K562 (cell line): ENCODE data around the gene PTGR3. TPM values are rescaled to one million over a fixed set of nuclear protein-coding genes. Genes with fewer than 3 reads are reported as not detected.

ENCODE experiments used
- ATAC-seq: fragments of 200-7000 bp; cut with Tn5 transposase; 3 replicates; pipeline ENCODE4 v1.9.1; 2020; ENCODE audit warnings: moderate library complexity
- BruUV-seq: library from RNA; stranded (reverse); fragments of 400-500 nt; replicated peaks from 2 replicates; lab custom pipeline; 2021; lab: Mats Ljungman, UMichigan
- CTCF ChIA-PET: fragments of 300-600 bp; formaldehyde crosslinking; extraction: SDS; loops from one replicate; lab custom pipeline; 2021; ENCODE audit warnings: low intra/inter-chr PET ratio; lab: Yijun Ruan, JAX
- POLR2A ChIA-PET: fragments of 300-600, 350-650 bp; sonication (Branson Sonifier 250); formaldehyde crosslinking; extraction: SDS; loops from one replicate; lab custom pipeline; 2021; ENCODE audit warnings: antibody characterized with exemption, inconsistent platforms; lab: Yijun Ruan, JAX
- DNase-seq, 4 experiments: peaks; one replicate each; pipeline versions ENCODE4 v3.0.0 to v3.0.0-alpha.2; 2011 to 2018; ENCODE audit warnings: low spot score in 3 of 4, mixed read lengths in 3 of 4; ENCODE audit errors: extremely low read depth in 1 of 4
- FAIRE-seq: peaks from 2 replicates; lab custom pipeline; 2011; peaks lifted over from hg19 to GRCh38; lab: Jason Lieb, UNC
- H2AFZ ChIP-seq: 2 replicates; pipeline ENCODE4 v1.6.0; 2011; ENCODE audit warnings: low read depth, low read length, control low read depth, inconsistent platforms
- H3K27ac ChIP-seq: fragments of 200-600 bp; 3 replicates; pipeline ENCODE4 v1.8.0; 2011; ENCODE audit warnings: low read depth, mild to moderate bottlenecking, control low read depth, inconsistent platforms, low read length, moderate library complexity, mixed read lengths; ENCODE audit errors: extremely low read depth
- H3K27me3 ChIP-seq, 2 experiments: fragments of 300-600 bp in 1 of 2; 2 replicates in 1 of 2; 3 replicates in 1 of 2; pipeline versions ENCODE4 v1.6.0 to v1.8.0; 2011; ENCODE audit warnings: inconsistent platforms in 2 of 2, low read length in 2 of 2, mild to moderate bottlenecking in 1 of 2, mixed read lengths in 1 of 2, moderate library complexity in 1 of 2; ENCODE audit not compliant: control insufficient read depth in 2 of 2, insufficient read depth in 2 of 2
- H3K36me3 ChIP-seq: fragments of 300-600 bp; 3 replicates; pipeline ENCODE4 v1.8.0; 2011; ENCODE audit warnings: mild to moderate bottlenecking, low read length, inconsistent platforms; ENCODE audit not compliant: control insufficient read depth, insufficient read depth
- H3K4me1 ChIP-seq, 2 experiments: fragments of 200-600 bp in 1 of 2; replicated peaks in 1 of 2; 2 replicates in 1 of 2; 3 replicates in 1 of 2; pipeline versions ENCODE4 v1.5.1 to v1.8.0; 2011; ENCODE audit warnings: inconsistent platforms in 2 of 2, low read length in 2 of 2, mild to moderate bottlenecking in 1 of 2, mixed read lengths in 1 of 2, moderate library complexity in 1 of 2; ENCODE audit not compliant: control insufficient read depth in 2 of 2, insufficient read depth in 2 of 2
- H3K4me2 ChIP-seq: 2 replicates; pipeline ENCODE4 v1.6.1; 2011; ENCODE audit warnings: low read length, control low read depth, inconsistent platforms, mixed read lengths; ENCODE audit not compliant: insufficient read depth
- H3K4me3 ChIP-seq: fragments of 200-600 bp; sonication (generic), shearing (Covaris generic); 2 replicates; pipeline ENCODE4 v1.5.1; 2016; ENCODE audit warnings: control low read depth, inconsistent platforms
- H3K79me2 ChIP-seq: fragments of 200-600 bp; 3 replicates; pipeline ENCODE4 v1.8.0; 2011; ENCODE audit warnings: low read length, inconsistent platforms; ENCODE audit not compliant: control insufficient read depth, insufficient read depth
- H3K9ac ChIP-seq, 2 experiments: 2 replicates each; pipeline versions ENCODE4 v1.6.0 to v1.6.1; 2011; ENCODE audit warnings: low read depth in 2 of 2, low read length in 2 of 2, control low read depth in 1 of 2, inconsistent platforms in 1 of 2, mild to moderate bottlenecking in 1 of 2, mixed read lengths in 1 of 2; ENCODE audit not compliant: insufficient read depth in 1 of 2
- H3K9me1 ChIP-seq: one replicate; pipeline ENCODE4 v1.6.0; 2011; ENCODE audit warnings: inconsistent platforms, mild to moderate bottlenecking, low read length, moderate library complexity; ENCODE audit not compliant: control insufficient read depth, insufficient read depth
- H3K9me3 ChIP-seq: replicated peaks from 2 replicates; pipeline ENCODE4 v1.5.1; 2011; ENCODE audit warnings: low read depth, low read length, inconsistent platforms; ENCODE audit not compliant: control insufficient read depth, insufficient read depth
- H4K20me1 ChIP-seq: replicated peaks from 2 replicates; pipeline ENCODE4 v1.6.1; 2011; ENCODE audit warnings: low read length, inconsistent platforms, mixed read lengths; ENCODE audit not compliant: control insufficient read depth, insufficient read depth
- ARNT ChIP-seq, 2 experiments: fragments of 450-650 bp; IDR thresholded peaks; 2 replicates each; pipeline ENCODE4 v1.6.1; 2016; ENCODE audit warnings: mild to moderate bottlenecking in 1 of 2
- NFE2L1 ChIP-seq: fragments of 450-650 bp; IDR thresholded peaks from 2 replicates; pipeline ENCODE4 v1.6.1; 2016; ENCODE audit warnings: missing genetic modification characterization, low read depth, mild to moderate bottlenecking, missing compliant biosample characterization, moderate library complexity, borderline replicate concordance
- PHTF2 ChIP-seq: fragments of 250-450 bp; sonication (Bioruptor Pico); IDR thresholded peaks from 2 replicates; pipeline ENCODE4 v1.5.0; 2021; ENCODE audit warnings: mild to moderate bottlenecking
- POLR2AphosphoS5 ChIP-seq: IDR thresholded peaks from 2 replicates; pipeline ENCODE4 v1.6.1; 2011; ENCODE audit warnings: mild to moderate bottlenecking, low read depth, low read length, moderate library complexity; ENCODE audit not compliant: control insufficient read depth, insufficient read depth
- REST ChIP-seq, 2 experiments: fragments of 450-650 bp; formaldehyde crosslinking in 1 of 2; IDR thresholded peaks; 2 replicates each; pipeline versions ENCODE4 v1.4.0 to v1.6.1; 2014 to 2020; ENCODE audit warnings: mild to moderate bottlenecking in 2 of 2, borderline replicate concordance in 1 of 2, low read depth in 1 of 2
- SMAD4 ChIP-seq: fragments of 250-450 bp; sonication (Bioruptor Pico); conservative IDR thresholded peaks from 2 replicates; pipeline ENCODE4 v1.8.0; 2021; ENCODE audit warnings: inconsistent platforms, mild to moderate bottlenecking, moderate library complexity
- WGBS: fragments of 100-300 bp; shearing (Covaris generic); methylation state at CpG from one replicate; pipeline ENCODE4 v1.1.6; 2016; ENCODE audit warnings: low coverage, mixed read lengths; ENCODE audit not compliant: insufficient coverage; ENCODE audit errors: missing lambda C conversion rate; 5-methylcytosine and 5-hydroxymethylcytosine counted together
- in situ Hi-C: fragments of 300-500 bp; cut with MboI; formaldehyde crosslinking; loops from 4 replicates; pipeline ENCODE4 v1.15.0; 2018; ENCODE audit warnings: inconsistent platforms, mixed read lengths
- intact Hi-C: fragments of 100-400 bp; cut with micrococcal nuclease; formaldehyde crosslinking; loops from 2 replicates; pipeline ENCODE4 v1.14.2; 2022
- polyA plus RNA-seq, 8 experiments: library from polyadenylated mRNA; depleted of rRNA in 4 of 8; stranded (reverse) in 5 of 8; unstranded in 3 of 8; fragments of >200 nt; fragmentation: Nextera tagmentation in 2 of 8; fragmentation: Illumina TruSeq in 1 of 8; extraction: Ambion mirVana in 2 of 8; extraction: Trizol in 1 of 8; gene quantifications; 2 replicates each; pipeline versions ENCODE4 v1.2.1 to v1.2.3, GENCODE V29; 2011 to 2014; ENCODE audit warnings: inconsistent platforms in 1 of 8, missing spikeins in 1 of 8
- total RNA-seq, 7 experiments: library from RNA; depleted of rRNA in 6 of 7; stranded (reverse); fragments of >200 nt in 6 of 7; fragmentation: Illumina TruSeq in 2 of 7; extraction: Trizol in 2 of 7; gene quantifications; 2 replicates each; pipeline versions ENCODE4 v1.2.1 to v1.2.3, GENCODE V29; 2011 to 2021; ENCODE audit warnings: low replicate concordance in 1 of 7

PTGR3 gene
- total and polyA plus RNA-seq, 9 of the 15 experiments (the other 6 are each of a cell fraction or from before 2014, with no cell fraction given): 4.1 to 32.3 (median 15.3) TPM

DNA sequence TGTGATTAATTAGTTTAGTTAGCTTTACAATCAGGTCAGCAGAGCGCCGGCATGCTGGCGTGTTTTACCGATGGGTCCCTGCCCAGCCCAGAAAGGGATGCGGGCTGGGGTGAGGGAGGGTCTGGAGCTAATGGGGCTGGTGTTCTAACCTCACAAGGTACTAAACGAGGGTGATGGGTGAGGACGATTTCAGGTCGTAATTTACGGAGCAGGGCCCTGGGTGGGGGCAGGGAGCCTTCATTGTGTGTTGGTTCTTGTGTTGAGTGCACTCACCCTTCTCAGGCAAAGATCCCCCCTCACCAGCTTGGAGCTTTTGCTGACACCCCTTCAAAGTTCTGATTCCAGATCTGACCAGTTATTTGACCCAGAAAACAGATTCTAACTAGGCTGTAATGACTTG is 39.5 kb downstream of the PTGR3 start:
- intact Hi-C loops: loop anchor here (10.0 kb wide), 1 partner anchor 305 kb away; no protein-coding TSS in a partner anchor
- no peak for FAIRE-seq

GRCh38 chr18:75168619-75169018 is 40.3 kb downstream of the PTGR3 start:
- H3K36me3 ChIP-seq: no peaks in the 10 kb centered on the region
- in situ Hi-C loops: no loop called here
- no peak overlapping the region for H2AFZ ChIP-seq
- no peak overlapping the region for H3K4me2 ChIP-seq
- no peak overlapping the region for H3K4me3 ChIP-seq
- intact Hi-C loops: loop anchor here (10.0 kb wide), 1 partner anchor 306 kb away; no protein-coding TSS in a partner anchor
- WGBS: 0% methylated on average over 6 of the region's 7 CpGs
- H3K79me2 ChIP-seq: no peaks in the 10 kb centered on the region
- H3K9me3 ChIP-seq: no peaks in the 10 kb centered on the region
- no peaks in the 10 kb centered on the region for H4K20me1 ChIP-seq
- H3K4me1 ChIP-seq: peaks cover 0 to 8% of the 10 kb centered on the region in 2 experiments; a peak in 1 of 5 replicates
- H3K27ac ChIP-seq: no peak overlapping the region
- CTCF ChIA-PET: no interaction called here
- POLR2A ChIA-PET: interaction anchor here (0.7 kb wide), 1 partner anchor 33 kb away, joined by 3 read pairs; no protein-coding TSS in a partner anchor
- H3K27me3 ChIP-seq: peaks cover 11 to 62% of the 10 kb centered on the region in 2 experiments; a peak in 4 of 5 replicates
- DNase-seq (no peak), FAIRE-seq (no peak), ATAC-seq (no peak)
- BruUV-seq: no TSS peak
- H3K9ac ChIP-seq: no peak overlapping the region
- no peaks in the 10 kb centered on the region for H3K9me1 ChIP-seq
- TF ChIP-seq POLR2AphosphoS5 (no peak), REST (IDR thresholded peaks at IDR 0.05; ENCODE audit: borderline replicate concordance) (no peak), REST (CRISPR knock-in tag; IDR thresholded peaks at IDR 0.05; ENCODE audit: low read depth) (no peak), SMAD4 (CRISPR knock-in tag) (no peak), ARNT (IDR thresholded peaks at IDR 0.05) (no peak)

More for the DNA sequence above, 39.5 kb downstream of the PTGR3 start:
- Histone ChIP-seq H2AFZ (no peak overlapping the region), H3K9me3 (no peaks in the 10 kb centered on the region)
- TF ChIP-seq PHTF2 (no peak), NFE2L1 (0 out of 2 replicates have a peak, but pooled peaks have one; percentile 11)
- TF ChIP-seq, all 486 proteins: peak for 1
- H3K27me3 ChIP-seq: peaks cover 11 to 60% of the 10 kb centered on the region in 2 experiments; a peak in 4 of 5 replicates
- no TSS peak for BruUV-seq
- H3K9me1 ChIP-seq: no peaks in the 10 kb centered on the region
- H3K4me3 ChIP-seq: no peak overlapping the region
- no peak overlapping the region for H3K4me2 ChIP-seq
- in situ Hi-C loops: no loop called here
- H3K79me2 ChIP-seq: no peaks in the 10 kb centered on the region
- ATAC-seq (no peak), DNase-seq (no peak)
- WGBS: 2% methylated on average over 9 of the region's 9 CpGs
- peaks cover 0 to 8% of the 10 kb centered on the region in 2 experiments; a peak in 2 of 5 replicates for H3K4me1 ChIP-seq
- POLR2A ChIA-PET: no interaction called here
- H4K20me1 ChIP-seq: no peaks in the 10 kb centered on the region
- no peaks in the 10 kb centered on the region for H3K36me3 ChIP-seq
- H3K27ac ChIP-seq: no peak overlapping the region
- CTCF ChIA-PET: no interaction called here
- H3K9ac ChIP-seq: no peak overlapping the region
